GM21723 (cell line): ENCODE data around the gene EDEM1.

ENCODE experiments used
- ATAC-seq: cut with Tn5 transposase; IDR thresholded peaks from one replicate; pipeline ENCODE4 v1.9.1; 2021; ENCODE audit warnings: mild to moderate bottlenecking, moderate library complexity; ENCODE audit not compliant: unreplicated experiment

EDEM1 gene

DNA sequence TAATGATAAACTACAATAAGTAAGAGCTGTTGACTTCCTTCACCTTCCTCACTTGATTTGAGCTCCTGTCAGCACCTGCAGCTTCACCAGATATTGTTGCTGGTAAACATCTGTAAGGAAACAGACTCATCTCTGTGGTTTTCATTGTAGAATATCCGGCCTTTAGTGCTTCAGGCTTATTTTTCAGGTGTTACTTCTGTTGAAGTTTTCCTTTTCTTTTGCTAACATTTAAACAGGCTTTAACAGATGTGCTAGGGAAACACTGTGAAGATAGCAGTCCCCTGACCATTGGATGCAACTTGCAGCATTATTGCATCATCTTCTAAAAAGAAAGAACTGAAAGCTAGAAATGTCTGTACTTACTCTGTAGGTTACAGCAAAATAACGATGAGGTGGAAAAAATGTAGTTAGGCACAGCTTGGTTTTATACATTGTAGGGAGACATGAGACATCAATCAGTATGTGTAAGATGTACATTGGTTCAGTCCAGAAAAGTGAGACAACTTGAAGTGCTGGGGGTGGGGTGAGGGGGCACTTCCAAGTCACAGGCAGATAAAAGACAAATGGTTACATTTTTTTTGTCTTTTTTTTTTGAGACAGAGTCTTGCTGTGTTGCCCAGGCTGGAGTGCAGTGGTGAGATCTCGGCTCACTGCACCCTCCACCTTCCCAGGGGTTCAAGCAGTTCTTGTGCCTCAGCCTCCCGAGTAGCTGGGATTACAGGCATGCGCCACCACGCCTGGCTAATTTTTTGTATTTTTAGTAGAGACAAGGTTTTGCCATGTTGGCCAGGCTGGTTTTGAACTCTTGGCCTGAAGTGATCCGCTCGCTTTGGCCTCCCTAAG, 10.2 kb downstream of the EDEM1 start:
- ATAC-seq, result peak; percentile 64

DNA sequence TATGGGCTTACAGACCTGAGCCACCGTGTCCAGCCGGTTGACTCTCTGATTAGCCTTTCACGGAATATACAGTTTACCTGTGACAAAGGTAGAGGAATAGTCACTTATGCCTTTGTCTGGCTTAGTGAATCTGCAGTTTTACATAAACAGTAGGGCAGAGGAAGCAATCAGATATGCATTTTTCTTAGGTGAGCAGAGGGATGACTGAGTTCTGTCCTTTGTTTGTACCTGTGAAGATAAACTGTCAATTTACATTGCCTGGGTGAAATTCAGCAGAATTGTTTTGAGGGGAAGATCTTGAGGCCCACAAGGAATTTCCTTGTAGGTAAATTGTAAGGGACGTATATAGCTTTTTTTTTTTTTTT, 10.8 kb downstream of the EDEM1 start:
- ATAC-seq, result no peak

DNA sequence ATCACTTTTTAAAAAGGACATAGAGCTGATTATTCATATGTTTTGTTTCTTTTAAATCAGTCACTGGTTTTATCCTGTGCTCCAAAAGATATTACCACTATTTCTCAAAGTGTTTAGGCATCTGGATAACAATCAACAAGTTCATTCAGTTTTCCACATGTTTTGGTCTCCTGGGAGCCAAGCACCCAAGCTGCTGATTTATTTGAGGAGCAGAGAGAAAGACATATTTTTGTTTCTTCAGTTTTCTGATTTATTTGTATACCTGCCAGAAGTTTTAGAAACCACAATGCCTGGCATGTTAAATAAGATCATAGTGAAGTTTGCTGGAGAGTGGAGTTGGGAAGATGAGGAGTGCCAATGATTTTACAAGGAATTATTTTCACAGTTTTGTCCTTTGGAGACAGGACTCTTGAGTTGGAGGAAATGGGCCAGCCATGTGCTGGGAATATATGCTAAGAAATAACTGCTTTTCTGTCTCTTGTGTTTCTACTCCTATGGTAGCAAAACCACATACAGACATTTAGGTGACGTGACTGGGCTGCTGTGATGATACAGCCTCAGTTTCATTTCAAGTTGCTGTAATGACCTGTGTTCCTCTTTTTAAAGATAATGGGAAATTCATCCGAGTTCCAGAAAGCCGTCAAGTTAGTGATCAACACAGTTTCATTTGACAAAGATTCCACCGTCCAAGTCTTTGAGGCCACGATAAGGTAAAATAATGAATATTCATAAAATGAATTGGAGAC, 11.7 kb downstream of the EDEM1 start:
- ATAC-seq, result peak; percentile 34

DNA sequence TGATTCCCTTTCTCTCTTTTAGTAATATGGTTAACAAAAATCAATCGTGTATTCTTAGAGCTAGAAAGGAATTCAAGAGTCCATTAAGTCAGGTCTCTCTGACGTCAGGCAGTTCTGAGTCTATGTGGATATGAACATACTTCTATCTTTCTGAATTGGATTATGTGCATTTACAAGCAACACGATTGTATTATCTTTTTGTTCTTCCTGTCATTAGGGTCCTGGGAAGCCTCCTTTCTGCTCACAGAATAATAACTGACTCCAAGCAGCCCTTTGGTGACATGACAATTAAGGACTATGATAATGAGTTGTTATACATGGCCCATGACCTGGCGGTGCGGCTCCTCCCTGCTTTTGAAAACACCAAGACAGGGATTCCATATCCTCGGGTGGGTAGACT, 14.0 kb downstream of the EDEM1 start:
- no peak for ATAC-seq

DNA sequence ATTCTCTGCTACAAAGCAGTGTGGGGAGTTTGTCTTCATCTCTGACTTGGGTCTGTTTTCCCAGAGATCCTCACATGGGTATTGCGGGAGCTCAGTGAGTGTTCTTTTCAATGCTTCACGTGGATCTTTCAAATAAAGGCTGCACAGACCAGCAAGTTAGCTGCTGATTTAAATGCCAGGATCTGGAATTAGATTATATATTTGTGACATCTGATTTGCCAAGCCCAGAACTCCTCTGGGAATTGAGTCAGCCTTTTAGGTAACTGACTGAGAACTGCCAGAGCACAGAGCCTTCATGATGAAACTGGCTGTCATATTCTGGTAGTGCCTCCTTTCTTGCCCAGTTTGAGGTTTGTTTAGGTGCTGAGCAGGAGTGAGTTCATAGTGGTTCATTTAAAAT, 14.7 kb downstream of the EDEM1 start:
- no peak for ATAC-seq

DNA sequence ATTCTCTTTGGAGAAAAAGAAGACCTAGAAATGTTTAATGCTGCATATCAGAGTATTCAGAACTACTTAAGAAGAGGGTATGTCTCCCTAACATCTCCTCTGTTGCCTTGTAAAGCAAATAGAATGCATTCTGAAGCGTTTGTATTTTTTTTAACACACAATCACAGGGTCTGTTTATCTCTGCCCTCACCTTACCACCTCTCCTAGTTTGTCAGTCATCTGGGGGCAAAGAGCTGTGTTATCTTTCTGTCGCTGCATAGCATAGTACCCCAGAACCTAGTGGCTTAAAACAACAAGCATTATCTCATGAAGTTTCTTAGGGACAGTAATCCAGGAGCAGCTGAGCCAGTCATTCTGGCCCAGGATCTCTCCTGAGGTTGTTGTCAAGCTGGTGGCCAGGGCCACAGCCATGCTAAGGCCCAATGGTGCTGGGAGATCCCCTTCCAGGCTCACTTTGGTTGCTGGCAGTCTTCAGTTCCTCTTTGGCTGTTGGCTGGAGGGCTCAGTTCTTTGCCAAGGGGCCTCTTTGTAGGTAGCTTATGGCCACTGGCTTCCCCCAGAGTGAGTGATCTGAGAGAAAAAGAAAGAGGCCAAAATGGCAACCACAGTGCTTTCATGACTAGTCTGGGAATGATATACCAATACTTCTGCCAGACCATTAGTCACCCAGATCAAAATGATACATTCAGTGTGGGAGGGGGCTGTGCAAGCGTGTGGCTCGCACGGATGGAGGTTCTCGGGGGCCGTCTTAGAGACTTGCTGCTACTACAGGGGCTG, 17.8 kb downstream of the EDEM1 start:
- ATAC-seq, result peak; percentile 99

DNA sequence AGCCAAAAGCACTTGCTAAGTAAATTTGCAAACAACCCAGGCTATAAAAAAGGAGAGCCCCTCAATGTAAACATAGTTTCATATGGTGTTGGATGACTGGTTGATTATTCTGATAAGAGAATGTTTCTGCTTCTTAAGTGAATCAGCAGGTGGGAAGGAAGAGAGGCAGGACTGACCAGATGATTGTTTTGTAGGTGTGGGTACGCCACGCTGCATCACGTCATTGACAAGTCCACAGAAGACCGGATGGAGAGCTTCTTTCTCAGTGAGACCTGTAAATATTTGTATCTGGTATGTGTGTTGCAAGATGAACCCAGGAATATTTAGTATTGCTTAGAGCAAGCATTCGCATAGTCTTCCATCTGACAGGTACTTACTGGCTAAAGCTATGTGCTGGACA, 23.4 kb downstream of the EDEM1 start:
- ATAC-seq, result no peak

DNA sequence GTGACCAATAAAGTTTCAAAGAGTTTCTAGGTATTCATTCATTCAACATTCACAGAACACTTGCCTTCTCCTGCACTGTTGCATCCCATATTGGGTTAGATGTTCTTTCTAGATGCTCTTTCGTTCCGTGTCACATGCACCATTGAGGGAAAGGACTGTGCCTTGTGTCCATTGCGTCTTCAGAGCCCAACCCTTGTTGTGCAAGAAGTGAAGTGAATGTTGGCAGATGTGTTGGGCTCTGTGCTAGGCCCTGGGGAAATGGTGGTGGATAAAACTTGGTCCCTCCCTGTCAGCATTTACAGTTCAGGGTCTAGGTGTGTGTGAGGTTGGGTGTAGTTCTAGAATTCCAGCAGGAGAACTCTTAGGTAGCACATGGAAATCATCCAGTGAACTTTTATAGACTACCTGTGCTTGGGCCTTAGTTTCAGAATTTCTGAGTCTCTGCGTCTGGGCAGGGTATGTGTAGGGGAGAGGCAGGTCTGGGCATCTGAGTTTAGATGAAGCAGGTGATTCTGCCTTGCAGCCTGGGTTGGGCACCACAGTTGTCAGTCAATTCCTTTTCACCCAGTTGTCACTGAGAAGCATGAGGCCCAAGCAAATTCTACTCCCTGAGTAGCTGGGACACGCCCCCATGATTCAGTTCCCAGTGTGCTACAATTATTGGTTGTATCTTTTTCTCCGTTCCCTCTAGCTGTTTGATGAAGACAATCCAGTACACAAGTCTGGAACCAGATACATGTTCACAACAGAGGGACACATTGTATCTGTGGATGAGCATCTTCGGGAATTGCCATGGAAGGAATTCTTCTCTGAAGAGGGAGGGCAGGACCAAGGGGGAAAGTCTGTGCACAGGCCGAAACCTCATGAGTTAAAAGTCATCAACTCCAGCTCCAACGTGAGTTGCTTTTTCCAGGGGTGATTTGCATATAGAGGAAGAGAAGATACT, 25.4 kb downstream of the EDEM1 start:
- ATAC-seq, result no peak

DNA sequence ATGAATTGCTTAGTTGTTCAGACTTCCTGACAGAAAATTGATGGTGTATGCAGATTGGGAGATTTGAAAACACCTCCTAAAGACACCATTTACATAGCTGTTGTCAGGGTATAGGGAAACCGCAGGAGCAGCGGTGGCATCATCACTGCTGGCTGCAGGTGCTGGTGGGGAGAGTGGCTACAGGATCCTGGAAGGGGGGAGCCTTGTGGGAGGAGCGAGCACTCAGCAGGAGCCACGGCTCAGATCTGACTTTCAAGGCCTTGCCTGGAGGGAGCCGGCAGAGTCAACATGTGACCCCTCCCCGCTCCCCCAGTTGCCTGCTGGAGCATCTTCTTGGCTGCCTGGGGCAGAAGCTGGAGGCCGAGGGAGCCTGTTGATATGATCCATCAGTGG, 26.1 kb downstream of the EDEM1 start:
- ATAC-seq, result no peak

DNA sequence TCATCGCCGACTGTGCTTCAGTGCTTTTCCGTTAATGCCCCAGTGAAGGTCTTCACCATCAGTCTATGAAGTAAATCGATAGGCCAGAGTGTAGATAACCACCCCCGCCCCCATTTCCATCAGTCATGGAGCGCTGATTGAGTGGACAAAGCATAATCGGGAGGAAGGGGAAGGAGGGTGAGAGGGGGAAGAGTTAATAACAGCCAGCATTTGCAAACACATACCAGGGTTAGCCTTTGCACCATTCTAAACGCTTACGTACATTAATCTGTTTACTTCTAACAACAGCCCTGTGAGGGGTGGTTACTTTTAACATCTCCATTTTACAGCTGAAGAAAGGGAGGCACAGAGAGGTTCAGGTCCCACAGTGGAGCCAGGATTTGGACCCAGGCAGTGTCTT, 26.8 kb downstream of the EDEM1 start:
- no peak for ATAC-seq

DNA sequence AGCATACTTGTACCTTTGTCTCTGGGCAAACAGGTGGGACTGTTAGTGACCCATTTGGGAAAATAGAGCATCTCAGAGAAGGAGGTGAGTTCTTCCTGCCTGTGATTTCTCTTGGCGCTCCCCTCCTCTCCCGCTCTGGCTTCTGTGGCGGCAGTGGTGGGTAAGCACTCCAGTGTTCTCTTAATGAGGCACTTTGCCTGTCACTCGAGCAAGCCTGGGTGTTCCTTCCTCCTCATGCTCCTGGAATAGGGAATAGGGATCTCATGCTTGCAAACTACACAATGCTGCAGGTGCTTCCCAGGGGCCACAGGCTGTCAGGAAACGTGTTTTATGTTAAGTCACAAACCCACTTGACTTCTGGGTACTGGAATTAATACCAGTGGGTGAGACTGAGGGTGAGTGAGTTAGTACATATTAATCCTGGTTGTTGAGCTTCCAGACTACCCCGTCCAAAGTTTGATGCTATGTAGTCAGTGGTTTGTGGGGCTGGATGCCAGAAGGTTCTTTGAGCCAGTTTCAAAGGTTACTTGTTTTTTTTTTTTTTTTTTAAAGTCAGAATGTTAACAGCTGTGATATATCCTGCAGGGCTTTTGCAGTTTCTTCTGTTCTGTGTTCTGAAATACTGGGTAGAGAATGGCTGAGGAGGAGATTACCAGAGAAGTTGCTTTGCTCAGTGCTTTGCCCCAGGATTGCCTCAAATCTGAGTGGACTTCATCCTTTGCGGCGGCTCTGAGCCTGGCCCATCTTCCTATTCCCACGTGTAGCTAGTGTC, 30.5 kb downstream of the EDEM1 start:
- ATAC-seq, result no peak

DNA sequence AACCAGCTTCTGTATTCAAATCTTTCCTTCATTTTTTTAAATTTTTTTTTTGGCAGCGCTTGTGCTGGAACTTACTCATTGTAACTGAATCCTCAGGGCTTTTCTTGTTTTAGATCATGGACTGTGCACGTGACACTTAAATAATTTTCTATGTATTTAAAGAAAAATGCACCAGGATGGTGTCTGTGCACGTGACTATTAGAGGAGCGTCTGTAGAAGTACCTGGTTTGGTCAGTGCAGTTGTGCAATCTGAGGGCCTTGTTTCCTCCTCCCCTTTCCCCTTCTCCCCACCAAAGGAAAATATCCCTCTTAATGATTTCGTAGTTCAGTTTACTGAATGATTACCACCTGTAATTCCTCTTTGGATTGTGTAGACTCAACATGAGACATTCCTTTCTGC, 31.3 kb downstream of the EDEM1 start:
- ATAC-seq, result no peak

DNA sequence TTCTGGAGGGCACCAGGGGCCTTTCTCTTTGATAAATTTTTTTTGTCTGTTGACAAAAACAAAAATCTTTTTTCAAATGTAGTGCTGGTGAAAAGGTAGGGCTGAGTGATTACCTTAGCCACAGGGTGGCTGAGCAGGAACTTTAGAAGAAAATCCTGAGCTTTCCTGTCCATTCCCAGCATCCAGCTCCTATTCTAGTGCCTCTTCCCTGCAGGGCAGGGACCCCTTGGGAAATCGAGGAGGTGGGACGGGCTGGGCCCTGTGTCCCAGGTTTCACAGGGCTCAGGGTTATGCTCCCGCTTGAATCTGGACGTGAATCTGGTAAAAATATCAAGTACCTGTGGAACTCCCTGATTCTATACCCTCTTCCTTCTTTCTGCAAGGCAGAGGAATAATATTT, 31.7 kb downstream of the EDEM1 start:
- ATAC-seq, result no peak

DNA sequence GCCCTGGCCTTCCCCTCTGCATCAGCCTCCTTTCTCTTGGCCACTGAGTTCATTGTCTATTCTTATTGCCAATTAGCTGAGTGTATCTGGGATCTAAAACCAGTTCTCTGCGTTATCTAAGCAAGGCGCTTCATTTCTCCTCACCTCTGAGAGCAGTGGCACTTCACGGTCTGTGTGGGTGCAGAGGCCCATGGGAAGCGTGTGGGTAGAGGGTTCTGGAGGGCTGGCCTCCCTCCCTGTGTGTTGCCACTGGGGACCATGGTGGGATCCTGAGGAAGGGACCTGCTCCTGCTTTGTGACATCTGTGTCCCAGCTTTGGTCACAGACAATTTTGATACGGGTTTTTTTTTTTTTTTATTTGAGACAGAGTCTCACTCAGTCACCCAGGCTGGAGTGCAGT, 32.7 kb downstream of the EDEM1 start:
- ATAC-seq, result no peak

DNA sequence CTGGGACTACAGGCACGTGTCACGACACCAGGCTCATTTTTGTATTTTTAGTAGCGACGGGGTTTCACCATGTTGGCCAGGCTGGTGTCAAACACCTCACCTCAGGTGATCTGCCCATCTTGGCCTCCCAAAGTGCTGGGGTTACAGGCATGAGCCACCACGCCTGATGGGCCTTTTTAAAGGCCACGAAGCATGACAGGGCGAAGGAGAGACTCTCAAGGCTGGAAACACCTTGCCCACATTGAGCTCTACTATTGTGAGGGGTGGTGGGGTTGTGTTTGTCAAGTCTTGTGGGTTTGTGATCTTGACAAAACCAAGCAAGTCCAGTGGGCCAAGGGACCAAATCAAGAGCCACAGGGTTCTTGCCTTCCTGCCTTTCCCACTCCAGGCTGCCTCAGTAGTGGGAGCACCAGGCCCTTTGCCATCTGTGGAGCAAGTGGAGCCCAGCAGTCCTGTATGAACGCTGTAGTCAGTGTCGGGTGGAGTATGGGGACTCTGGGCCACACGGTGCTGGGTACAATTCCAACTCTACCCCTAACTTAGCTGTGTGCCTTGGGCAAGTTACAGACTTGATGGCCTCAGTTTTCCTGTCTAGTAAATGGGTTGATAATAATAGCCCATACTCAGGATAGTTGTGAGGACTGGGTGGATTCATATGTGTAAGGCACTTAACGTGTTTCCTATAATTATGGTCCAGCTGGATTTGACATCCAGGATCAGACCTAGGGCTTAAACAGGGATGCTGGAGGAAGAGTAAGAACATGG, 33.3 kb downstream of the EDEM1 start:
- no peak for ATAC-seq

DNA sequence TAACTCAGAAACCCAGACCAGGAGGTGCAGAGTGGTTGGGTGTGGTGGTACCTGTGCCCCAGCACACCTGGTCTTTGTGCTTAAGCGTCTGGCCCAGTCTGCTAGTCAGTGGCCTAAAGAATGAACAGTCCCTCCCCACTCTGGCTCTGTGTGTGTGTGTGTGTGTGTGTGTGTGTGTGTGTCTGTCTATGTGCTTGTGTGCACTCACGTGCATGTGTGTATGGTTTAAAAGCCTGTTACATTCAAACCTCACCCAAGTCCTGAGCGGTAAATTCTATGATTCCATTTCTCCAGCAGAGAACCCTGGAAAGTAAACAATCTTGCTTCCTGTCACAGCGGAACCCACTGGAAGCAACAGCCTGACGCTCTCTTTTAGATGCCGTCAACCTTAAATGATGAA, 34.2 kb downstream of the EDEM1 start:
- ATAC-seq, result no peak

DNA sequence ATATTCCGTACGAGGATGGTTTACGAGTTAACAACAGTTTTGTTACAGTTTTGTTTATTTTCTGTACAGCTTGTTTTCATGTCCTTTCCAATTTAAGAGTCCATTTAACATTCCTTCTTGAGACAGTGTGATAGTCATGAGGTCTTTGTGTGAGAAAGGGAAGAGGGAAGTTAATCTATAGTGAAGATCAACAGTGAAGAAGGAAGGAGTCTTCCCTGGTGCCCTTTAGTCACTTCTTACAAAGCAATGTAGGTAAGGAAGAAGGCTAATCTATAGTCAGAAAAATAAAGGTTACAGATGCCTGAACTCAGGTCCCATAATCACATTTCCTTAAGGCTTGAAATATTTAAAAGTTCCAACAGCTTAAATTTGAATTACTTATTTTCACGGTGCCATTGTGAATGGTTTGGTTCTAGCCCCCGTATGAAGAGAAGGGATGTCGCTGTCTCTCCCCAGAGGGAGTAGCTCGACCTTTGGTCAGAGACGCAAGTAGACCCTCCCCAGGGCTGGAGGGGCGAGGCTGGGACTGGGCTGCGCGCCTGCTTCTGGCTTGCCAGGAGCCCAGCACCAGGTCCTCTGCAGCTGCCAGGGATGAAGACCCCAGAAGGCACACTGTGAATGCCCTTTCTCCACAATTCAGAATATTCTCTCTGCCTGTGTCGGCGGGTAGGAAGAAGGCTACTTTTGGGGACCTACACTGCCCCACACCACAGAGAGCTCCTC, 34.9 kb downstream of the EDEM1 start:
- ATAC-seq, result no peak

DNA sequence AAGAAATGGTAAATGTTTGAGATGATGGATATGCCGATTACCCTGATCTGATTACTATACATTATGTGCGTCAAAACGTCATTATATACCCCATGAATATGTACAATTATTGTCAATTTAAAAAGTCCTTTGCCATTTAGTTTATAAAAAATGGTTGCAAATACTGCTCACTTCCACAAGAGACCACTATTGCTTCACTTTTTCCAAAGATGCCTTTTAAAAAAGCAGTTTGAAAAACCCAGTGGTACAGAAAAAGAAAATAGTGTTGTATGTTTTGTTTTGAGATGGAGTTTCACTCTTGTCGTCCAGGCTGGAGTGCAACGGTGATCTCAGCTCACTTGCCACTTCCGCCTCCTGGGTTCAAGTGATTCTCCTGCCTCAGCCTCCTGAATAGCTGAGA, 39.3 kb downstream of the EDEM1 start:
- ATAC-seq, result peak; percentile 56
